Left lung (tissue), 10 donors: Measurements from ENCODE around the gene ZBTB46. TPM values are rescaled to one million over a fixed set of nuclear protein-coding genes. Genes with fewer than 3 reads are reported as not detected.
A peak's percentile ranks its signal among the peaks of the same experiment; 100 is the strongest.

Experiments
- ATAC-seq: fragments of 200-7000 bp; cut with Tn5 transposase; one replicate; pipeline ENCODE4 v1.9.1; 2020; ENCODE audit warnings: moderate library complexity
- DNase-seq, 4 donors: peaks; one replicate each; pipeline ENCODE4 v3.0.0-alpha.2; 2013 to 2020
- H3K27ac ChIP-seq, 2 donors: fragments of 200-600 bp; sonication (generic) in 1 of 2; one replicate each; pipeline versions ENCODE4 v1.5.0 to v1.8.0; 2020 to 2021
- H3K27me3 ChIP-seq, 2 donors: fragments of 200-600 bp; sonication (generic) in 1 of 2; one replicate each; pipeline versions ENCODE4 v1.5.0 to v1.8.0; 2020 to 2021
- H3K36me3 ChIP-seq, 2 donors: fragments of 200-600 bp; sonication (generic) in 1 of 2; one replicate each; pipeline versions ENCODE4 v1.5.0 to v1.8.0; 2020 to 2021
- H3K4me1 ChIP-seq, 2 donors: fragments of 200-600 bp; one replicate each; pipeline ENCODE4 v1.8.0; 2021
- H3K4me3 ChIP-seq, 2 donors: fragments of 200-600 bp; sonication (generic) in 1 of 2; one replicate each; pipeline versions ENCODE4 v1.5.0 to v1.8.0; 2020 to 2021; ENCODE audit warnings: mild to moderate bottlenecking in 1 of 2
- H3K9me3 ChIP-seq, 2 donors: fragments of 200-600 bp; sonication (generic) in 1 of 2; one replicate each; pipeline versions ENCODE4 v1.5.0 to v1.8.0; 2020 to 2021
- CTCF ChIP-seq, 2 donors: fragments of 200-600 bp; sonication (generic) in 1 of 2; IDR thresholded peaks; one replicate each; pipeline versions ENCODE4 v1.5.0 to v1.8.0; 2021; ENCODE audit warnings: antibody characterized with exemption in 2 of 2
- intact Hi-C, 2 donors: fragments of 100-400 bp; cut with DNase I; formaldehyde crosslinking; loops; one replicate each; pipeline versions ENCODE4 v1.11.2 to v1.14.2; 2022
- polyA plus RNA-seq, 6 donors: library from polyadenylated mRNA; unstranded; fragments of 120-200 nt; gene quantifications; one replicate each; pipeline ENCODE4 v1.2.1, GENCODE V29; 2013; ENCODE audit not compliant: insufficient read length in 6 of 6
- total RNA-seq, 2 donors: library from RNA; stranded (reverse); fragmentation: NEBNext Ultra II Directional; extraction: Animal tissue kit (Norgen Biotek cat#: 25700); gene quantifications; one replicate each; pipeline ENCODE4 v1.2.1, GENCODE V29; 2021
- donor health status: DM: no; HTN: yes; CAD: no.
- donor health status: DM: no; HTN: no; CAD: no.

The ZBTB46 gene
- total and polyA plus RNA-seq, 8 donors, result 9.2 to 16.3 (median 11.7) TPM

GRCh38 chr20:63753381-63753780 lies 77.7 kb downstream of the ZBTB46 start:
- Histone ChIP-seq H3K4me3 (no peak overlapping the region), H3K36me3 (no peaks in the 10 kb centered on the region), H3K27ac (no peak overlapping the region), H3K4me1 (no peaks in the 10 kb centered on the region), H3K9me3 (no peaks in the 10 kb centered on the region), H3K27me3 (no peaks in the 10 kb centered on the region)
- TF ChIP-seq CTCF (IDR thresholded peaks at IDR 0.05), result no peak
- ATAC-seq (no peak), DNase-seq (peak in 1 of 4 donors; percentile 55)
- intact Hi-C loops, result no loop called here

GRCh38 chr20:63752411-63753101 lies 78.5 kb downstream of the ZBTB46 start:
- DNase-seq (peak in 1 of 4 donors; percentile 71), ATAC-seq (no peak)
- Histone ChIP-seq H3K36me3 (no peaks in the 10 kb centered on the region), H3K27ac (no peak overlapping the region), H3K27me3 (no peaks in the 10 kb centered on the region), H3K4me1 (no peaks in the 10 kb centered on the region), H3K4me3 (no peak overlapping the region), H3K9me3 (no peaks in the 10 kb centered on the region)
- intact Hi-C loops, result no loop called here
- no peak for TF ChIP-seq CTCF (IDR thresholded peaks at IDR 0.05)

- DNase-seq (peak in 1 of 4 donors; percentile 69), ATAC-seq (no peak)
- Histone ChIP-seq H3K27ac (peak overlapping the region in 1 of 2 donors; percentile 41), H3K36me3 (peaks cover 0 to 3% of the 10 kb centered on the region in 2 donors), H3K9me3 (no peaks in the 10 kb centered on the region), H3K4me3 (no peak overlapping the region), H3K4me1 (no peaks in the 10 kb centered on the region), H3K27me3 (no peaks in the 10 kb centered on the region)
- intact Hi-C loops, result no loop called here
- TF ChIP-seq CTCF (IDR thresholded peaks at IDR 0.05), result no peak
Measured at GRCh38 chr20:63751471-63752271, 79.4 kb downstream of the ZBTB46 start.

- no peak for ATAC-seq
- Histone ChIP-seq H3K27ac (peak overlapping the region in 1 of 2 donors; percentile 41), H3K4me1 (no peaks in the 10 kb centered on the region), H3K4me3 (no peak overlapping the region), H3K36me3 (peaks cover 0 to 10% of the 10 kb centered on the region in 2 donors), H3K27me3 (no peaks in the 10 kb centered on the region), H3K9me3 (no peaks in the 10 kb centered on the region)
- TF ChIP-seq CTCF (IDR thresholded peaks at IDR 0.05), result no peak
- peak in 1 of 4 donors; percentile 75 for DNase-seq
- intact Hi-C loops, result no loop called here
Measured at GRCh38 chr20:63750807-63751470, 80.1 kb downstream of the ZBTB46 start.
